ENCODE measurements around the gene MOB3A.

MOB3A gene

DNA sequence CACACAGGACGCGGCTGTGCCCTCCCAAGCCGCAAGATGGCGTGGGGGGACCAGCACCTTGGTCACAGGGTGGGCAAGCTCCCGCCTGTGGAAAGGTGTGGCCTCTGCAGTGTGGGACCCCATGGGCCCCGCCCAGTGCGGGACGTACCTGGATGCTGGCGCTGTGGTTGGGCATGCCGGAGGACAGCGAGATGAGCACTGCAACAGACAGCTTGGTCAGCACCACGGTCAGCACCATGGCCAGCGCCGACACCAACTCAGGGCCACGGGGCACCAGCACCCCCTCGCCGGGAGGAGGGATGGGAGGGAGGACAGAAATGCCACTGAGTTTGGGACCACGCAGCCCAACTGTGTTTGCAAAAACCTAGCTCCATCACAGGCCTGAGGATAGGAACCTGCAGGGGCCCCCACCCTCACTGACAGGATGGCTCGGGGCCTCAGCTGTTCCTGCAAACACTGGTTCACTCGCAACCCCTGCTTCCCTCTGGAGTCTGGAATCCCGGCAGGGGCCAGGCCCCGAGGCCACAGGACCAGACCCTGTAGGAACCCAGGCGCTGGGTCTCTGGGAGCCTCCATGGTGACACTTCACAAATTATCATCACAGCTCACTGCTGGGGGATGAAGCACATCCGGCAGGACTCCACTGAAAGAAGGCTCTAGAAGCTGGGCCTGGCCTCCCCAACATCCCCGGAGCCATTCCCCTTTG, 27.7 kb upstream of the MOB3A start:
- DNase-seq: no peak

DNA sequence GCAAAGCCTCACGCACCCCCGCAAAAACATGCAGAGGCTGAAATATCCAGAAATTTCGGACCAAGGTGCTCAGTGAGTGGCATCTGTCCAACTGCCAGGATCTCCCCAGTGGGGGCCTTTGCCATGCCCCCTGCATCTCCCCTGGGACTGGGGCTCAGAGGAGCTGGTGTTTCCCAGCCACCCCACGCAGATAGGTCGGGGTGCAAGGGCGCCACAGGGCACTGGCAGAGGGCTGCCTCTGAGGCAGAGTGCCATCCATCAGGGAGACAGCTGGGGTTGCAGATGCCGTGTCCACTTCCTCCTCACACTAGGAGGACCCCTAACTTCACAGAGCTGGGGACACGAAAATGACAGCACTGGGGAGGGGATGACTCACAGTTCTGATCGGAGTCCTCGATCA, 26.9 kb upstream of the MOB3A start:
- no peak for DNase-seq

DNA sequence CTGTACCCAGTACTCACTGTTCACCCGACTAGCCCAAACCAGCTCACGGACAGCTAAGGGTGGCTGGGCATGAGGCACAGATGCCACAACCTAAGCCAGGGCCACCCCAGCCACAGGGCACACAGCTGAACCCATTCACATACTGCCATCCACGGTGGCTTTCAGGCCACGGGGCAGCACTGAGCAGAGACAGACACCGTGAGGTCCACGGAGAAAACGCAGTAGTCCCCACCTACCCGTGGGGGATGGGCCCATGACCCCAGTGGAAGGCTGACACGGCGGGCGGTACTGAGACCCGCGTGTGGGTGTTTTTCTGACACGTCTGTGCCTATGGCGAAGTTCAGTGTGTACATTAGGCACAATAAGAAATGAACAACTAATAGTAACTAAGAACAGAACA, 26.1 kb upstream of the MOB3A start:
- DNase-seq: no peak

DNA sequence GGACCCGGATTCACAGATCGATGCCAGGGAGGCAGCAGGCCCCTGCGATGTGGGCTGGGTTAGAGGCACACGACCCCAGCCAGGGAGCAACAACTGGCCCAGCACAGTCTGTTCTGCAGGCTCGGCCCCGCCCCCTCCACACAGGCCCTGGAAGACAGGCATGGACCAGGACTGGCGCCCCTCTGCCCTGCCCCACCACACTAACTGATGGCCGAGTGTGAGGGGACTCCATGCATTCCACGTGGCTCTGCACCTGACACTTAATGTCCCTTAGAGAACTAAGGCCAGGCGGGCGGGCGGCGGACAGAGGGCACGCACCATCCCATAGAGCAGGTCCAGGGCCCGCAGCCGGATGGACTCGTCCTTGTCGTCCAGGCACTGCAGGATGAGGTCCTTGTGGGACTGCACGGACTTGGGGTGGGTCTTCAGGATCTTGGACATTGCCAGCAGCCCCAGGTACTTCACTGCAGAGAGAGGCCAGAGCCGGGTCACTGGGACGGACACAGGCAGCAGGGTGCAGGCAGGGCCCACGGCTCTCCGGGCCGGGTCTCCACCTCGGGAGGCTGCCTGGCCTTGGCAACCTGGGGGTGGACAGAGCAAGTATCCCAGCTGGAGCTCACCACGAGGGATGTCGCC, 25.4 kb upstream of the MOB3A start:
- DNase-seq: no peak

DNA sequence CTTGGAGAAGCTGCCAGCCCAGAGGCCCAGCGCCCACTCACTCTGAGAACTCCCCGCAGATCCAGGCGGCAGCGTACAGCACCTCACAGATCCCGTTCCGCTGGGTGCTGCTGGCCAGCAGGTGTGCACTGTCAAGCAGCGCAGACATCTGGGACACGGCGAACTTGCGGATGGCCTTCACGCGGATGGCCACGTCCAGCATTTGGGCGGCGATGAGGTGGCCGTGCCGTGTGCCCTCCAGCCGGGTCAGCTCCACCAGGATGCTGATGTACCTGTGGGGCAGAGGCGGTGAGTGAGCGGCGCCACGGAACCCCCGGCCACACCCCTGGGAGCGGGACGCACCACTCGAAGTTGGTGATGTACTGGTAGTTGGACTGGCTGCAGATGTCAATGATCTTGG, 24.7 kb upstream of the MOB3A start:
- no peak for DNase-seq

DNA sequence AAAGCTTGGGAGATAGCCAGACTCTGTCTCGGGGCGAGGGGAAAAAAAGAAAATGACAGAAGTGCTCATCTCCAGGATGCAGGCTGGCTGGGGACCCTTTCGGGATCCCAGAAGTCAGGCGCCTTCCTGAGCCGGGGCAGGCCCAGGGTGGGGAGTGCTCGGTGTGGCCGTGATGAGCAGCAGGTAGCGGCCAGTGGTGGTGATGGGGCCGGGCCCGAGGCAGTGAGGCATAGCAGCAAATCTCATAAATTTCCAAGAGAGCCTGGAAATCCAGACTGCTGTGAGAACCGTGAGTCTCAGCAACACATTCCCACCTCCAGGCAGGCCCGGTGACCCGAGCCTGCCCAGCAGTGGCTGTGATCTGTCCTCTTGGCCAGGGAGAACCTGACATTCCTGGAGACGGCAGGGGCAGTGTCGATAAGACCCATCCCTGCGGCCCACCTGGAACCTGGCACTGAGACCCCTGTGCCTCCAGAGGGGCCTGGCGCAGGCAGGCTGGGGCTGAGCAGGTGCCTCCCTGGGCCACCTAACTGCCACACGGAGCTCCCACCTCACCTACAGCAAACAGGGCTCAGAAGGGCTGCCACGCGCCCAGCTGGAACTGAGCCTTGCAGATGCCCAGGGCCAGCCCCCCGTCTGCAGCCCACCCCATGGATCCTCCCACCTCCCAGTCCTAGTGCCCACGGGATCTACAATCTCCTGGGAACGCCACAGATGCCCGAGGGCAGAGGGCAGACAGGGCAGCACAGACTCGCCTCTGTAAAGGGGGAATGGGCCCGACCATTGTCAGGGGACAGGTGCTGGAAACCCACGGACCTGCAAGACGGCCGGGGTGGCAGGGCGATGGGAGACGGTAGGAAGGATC, 24.0 kb upstream of the MOB3A start:
- DNase-seq: no peak

DNA sequence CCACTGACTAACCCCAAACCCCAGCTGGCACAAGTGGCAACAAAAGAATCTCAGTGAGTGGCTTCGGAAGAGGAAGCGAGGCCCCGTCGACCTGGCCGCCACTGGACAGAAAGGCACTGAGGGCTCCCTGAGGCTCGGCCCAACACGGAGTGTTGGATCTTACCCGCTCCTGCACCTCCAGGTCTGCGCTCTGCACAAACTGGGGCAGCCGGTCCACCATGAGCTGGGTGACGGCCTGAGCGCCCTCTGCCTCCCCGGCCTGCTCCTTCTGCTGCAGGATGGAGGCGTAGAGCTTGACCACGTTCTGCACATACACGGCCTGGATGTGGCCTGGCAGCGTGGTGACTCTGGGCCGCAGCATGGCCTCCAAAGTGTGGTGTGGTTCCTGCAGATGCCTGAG, 22.3 kb upstream of the MOB3A start:
- no peak for DNase-seq

DNA sequence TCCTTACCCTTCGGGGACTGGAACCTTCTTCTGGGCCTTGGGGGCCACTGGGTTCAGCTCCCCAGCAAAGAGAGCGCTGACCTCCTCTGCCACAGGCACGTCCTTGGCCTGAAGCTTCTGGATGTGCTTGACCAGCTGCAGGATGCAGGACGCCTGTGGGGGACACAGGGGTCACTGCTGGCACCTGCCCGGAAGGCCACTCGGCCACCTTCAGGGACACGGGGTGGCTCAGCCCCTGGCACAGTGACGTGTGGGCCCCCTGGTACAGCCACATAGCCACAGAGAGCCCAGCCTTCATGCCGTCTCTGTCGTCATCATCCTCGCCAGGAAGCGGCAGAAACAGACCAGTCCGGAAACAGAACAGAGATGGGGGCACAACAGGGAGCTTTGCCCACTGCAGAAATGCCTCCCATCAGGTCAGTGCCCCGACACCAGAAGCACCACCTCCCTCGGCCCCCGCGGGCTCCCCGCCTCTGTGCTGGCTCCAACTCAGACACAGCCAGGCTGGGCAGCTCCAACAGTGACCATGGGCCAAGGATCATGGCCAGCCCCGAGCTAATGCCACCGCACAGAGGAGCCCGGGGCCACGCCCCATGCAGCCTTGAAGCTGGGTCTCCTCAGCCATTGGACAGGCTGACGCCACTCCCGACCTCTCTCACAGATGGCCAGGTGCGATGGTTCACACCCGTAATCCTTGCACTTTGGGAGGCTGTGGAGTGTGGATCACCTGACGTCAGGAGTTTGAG, 21.3 kb upstream of the MOB3A start:
- DNase-seq: no peak

DNA sequence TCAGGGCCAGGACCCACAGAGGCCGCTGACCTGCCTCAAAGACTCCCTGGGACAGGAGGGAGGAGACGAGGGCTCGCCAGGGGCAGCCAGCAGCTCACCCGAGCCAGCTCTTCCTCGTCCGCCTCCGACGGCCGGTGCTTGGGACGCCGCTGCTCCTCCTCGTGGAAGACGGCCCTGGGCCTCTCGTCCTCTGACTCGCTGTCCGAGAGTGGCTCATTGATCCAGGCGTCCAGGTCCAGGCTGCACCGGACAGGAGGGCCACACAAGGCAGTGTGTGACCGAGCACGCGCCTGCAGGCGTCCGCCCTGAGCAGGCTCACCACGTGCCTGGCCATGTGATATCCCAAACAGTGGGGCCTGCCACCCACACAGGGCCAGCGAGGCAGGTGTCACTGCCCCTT, 20.4 kb upstream of the MOB3A start:
- DNase-seq: no peak

DNA sequence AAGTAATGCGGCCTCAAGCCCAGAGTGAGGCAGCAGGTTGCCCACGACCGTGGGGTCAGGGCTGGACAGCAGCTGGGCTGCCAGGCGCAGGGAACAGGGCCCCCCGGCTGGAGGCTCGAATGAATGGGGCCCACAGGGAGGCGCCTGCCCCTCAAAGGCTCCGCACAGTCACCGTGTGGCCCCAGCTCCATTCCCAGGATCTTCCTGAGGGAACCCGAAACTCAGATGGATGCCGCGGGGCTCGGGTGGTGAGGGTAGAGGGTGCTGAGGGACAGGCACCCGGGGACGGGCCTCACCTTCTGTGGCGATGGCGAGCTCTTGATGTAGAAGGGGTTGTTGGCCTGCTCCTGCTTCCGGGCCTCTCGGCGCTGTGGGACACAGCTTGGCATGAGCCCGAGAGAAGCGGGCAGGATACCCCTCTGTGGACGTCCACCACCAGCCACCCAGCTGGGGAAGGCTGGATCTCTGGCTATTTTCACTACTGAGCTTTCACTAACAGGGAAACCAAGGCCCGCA, 19.8 kb upstream of the MOB3A start:
- DNase-seq: no peak

DNA sequence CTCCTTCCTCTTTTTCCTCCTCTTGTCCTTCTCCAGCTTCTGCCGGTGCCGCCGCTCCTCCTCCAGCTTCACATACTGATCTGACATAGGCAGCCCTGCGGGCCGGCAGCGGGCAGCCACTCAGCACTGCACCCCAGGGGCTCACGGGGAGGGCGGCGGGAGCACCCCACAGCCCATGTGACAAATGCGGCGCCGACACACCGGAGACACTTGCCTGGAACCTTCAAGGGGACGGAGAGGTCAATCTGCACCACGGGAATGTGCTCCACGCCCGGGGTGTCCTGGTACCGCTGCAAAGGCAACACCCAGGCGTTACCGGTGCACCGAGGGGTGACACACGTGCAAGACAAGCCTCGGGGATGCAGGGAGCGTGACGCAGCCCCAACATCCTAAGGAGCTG, 19.2 kb upstream of the MOB3A start:
- no peak for DNase-seq

DNA sequence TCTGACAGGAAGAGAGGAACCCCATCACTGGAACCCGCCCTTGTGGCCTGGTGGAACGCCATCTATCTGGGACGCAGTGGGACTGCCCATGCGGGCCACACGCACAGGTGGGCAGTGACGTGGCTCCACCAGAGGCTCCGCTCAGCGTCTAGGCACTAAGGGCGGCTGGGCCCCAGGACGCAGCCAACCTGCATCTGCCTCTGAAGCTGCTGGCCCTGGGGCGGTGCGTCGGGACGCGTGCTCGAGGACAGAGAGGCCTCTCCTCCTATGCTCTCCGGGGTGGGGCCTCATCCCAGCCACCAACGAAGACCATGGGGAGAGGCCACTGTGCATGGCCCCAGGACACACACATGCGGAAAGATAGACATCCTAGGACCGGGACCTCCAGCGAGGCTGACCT, 18.7 kb upstream of the MOB3A start:
- DNase-seq: no peak

DNA sequence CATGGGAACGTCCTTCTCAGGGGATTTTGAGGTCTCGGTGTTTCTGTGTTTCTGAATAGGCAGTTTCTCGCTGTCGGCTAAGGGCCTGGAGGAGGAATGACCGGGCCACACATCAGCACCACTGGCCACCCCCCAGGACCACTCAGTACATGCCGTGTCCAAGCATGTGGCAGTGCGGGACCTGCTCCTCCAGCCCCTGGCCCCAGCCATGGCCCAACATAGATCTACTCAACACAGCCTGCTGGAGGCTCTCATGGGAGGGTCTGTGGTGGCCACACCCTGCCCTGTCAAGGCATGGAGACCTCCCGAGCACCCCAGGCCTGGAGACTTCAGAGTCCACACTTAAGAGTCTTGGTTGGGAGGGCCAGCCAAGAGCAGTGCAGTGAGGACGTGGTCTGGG, 18.1 kb upstream of the MOB3A start:
- no peak for DNase-seq

DNA sequence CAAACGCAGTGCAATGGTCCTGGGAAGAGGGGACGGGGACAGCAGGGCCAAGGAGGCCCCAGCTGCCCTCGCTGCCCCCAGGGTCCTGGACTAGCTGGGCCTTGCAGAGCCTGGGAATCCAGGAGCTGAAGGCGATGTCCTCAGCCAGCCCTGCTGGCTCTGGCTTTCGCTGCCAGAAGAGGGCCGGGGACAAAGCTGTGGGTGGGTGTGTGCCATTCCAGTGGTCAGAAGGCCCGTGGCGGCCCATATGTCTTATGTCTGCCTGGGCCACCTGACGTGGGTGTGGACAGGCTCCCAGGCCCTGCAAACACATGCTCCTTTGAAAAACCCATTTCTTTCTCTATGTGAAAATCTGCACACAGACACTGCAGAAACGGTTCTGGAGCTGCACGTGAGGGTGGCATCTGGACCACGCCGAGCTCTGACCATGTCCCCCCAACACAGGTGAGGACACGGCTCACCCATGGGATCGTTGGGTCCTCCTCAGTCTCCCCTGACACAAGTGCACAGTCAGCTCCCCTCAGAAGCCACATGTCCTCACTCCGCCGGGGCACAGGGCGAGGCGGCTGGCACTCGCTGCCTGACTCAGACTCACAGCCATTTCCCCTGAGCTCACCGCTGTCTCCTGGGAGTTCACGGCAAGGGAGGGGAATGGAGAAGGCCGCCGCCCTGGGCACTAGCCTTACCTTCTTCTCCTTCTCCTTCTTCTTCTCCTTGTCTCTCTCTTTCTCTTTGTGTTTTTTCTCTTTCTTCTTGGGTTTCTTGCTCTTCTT, 17.5 kb upstream of the MOB3A start:
- DNase-seq: no peak

DNA sequence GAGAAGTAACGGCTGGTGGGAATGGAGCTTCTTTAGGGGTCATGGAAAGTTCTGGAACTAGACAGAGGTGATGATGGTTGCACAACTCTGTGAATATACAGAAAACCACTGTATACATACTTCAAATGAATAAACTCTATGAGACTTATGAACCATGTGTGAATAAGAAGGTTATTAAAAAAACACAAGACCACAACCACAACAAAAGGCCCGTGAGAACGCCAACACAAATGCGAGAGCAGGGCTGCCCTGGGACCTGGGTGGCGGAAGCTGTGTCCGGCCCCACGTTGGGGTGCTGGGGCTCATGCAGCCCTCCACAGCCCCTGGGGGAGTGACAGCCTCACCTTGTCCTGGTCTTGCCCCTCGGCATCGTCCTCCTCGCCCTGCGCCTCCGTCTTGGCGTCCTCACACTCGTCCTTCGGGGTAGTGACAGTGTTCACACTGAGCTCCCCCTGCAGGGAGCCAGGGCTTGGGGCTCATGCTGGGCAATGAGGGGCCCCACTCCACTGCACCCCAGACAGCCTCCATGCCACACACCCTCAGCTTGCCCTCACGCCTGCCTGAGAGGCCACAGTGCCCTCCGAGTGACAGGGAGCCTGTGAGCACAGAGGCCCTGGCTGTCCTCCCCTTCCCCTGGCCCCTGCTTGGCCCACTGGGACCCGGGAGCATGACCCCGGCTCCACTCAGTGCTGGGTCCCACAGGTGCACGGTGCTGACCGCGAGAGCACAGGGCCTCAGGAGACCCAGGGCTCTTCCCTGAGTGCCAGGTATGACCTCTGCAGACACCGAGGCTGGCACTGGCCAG, 16.6 kb upstream of the MOB3A start:
- DNase-seq: no peak

DNA sequence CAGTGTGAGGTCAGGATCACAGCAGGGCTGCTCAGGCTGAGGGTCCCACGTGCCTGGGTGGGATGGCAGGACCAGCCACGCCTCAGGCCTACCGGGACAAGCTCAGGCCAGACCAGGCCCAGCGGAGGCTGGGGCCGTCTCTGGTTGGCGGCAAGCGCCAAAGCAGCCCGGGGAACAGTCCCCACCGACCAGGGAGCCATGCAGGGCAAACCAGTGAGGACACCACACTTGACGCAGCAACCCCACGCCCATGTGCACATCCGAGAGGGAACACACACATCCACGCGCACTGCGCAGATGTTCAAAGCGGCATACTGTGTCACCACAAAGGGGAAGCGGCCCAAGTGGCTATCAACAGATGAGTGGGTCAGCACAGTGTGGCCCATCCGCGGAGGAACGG, 15.8 kb upstream of the MOB3A start:
- no peak for DNase-seq

DNA sequence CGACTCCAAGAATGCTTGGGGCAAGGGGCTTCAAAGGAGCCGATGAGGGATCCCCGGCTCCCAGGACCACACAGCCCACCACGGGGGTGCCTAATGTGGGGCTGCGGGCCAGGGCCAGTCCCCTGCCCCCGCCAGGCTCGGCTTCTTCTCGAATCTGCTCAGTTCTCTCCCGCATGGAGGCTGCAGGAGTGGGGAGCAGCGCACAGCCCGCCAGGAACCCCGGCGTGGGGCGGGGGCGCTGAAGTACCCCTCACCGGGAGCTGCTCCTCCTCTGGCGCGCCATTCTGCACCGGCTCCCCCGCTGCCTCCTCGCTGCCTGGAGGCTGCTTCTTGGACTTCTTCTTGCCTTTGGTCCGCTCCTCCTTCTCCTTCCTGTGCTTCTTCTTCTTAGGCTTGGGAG, 15.3 kb upstream of the MOB3A start:
- no peak for DNase-seq

DNA sequence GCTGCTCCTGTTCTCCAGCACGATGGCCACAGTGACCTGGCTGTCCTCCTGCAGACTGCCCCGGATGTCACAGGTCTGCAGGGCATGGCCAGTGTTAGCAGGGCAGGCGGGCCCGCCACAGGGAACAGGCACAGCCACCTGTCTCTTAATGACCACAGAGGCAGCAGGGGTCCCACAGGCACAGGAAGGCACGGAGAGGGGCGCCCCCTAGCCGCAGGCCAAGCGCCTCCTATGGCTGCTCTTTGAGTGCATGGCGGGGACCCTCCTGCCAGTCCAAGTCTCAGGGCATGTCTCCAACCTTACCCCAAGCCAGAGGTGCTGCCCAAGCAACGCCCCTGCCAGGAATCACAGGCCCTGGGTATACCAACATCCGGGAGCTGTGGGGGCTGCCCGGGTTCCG, 14.7 kb upstream of the MOB3A start:
- DNase-seq: no peak

DNA sequence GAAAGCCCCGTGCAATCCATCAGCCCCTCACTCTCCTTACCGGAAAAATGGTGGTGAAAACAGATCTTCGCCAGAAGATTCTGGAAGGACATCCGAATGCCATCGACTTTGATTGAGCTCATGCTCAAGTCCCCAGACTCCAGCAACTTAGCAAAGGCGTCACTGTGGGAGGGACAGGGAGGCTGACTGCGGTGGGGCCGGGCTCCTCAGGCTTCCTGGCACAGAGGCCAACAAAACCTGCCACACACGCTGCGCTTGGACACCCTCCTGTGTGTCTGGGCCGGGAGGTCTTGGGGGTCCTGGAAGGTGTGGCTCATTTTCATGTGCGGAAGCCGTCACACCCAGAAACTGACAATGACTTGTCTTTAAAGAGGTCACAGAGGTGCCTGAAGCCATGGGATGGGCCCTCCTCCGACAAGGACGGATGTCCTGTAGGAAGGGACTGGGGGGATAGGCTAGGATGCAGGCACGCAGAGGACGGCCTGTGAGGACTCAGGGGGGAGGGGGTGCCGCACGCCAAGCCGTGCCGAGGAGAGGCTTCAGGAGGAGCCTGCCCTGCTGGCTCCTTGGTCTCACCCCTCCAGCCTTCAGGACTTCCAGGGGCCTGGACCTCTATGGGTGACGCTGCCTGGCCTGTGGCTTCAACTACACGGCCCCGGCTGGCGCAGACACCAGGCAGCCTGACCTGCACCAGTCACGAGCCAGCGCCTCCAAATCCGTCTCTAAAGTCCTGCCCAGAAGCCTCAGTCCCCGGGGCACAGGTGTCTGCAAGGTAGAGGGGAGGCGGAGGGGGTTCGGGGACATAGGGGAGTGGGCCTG, 13.1 kb upstream of the MOB3A start:
- no peak for DNase-seq

DNA sequence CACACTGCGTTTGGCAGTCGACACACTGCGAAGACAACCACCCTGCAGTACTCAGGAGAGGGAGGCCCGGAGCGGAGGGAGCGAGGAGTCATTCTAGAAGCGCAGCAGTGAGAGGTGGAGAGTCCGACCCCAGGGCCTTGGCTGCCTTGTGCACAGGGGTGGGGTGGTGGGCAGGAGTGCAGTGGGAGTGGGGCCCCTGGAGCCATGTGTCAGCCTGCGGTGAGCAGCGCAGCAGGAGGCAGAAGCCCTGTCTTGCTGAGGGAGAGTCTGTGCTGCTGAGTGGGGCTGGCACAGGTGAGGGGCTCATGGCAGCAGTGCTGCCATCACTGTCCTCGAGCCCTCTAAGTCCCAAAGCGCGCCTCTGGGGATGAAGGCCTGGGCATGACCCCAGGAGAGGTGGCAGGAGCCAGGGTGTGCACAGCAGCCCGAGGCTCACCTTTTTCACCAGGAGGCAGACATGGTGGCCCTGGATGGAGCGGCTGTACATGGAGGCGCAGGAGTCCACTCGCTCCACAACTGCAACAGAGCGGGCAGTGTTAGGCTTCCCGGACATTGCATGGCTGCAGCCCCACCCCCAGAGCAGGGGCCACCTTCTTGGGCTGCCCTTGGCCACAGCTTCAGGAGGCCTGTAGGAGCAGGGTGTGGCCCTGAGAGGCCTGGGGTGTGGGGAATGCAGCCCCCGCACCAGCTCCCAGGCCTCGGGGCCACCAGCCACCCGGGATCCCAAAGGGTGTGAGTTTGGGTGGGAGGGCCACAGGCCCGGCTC, 12.3 kb upstream of the MOB3A start:
- no peak for DNase-seq

Measured in effector CD8-positive, alpha-beta T cell (primary cell).